RPMI7951 (cell line): ENCODE results near the gene TMEM88. TPM values are rescaled to one million over a fixed set of nuclear protein-coding genes. Genes with fewer than 3 reads are reported as not detected.

ENCODE experiments used
- DNase-seq: peaks from one replicate; pipeline ENCODE4 v3.0.0-alpha.2; 2012; ENCODE audit warnings: low read depth
- total RNA-seq: library from RNA; depleted of rRNA; stranded (reverse); fragments of >200 nt; shearing (Covaris generic); gene quantifications from 2 replicates; pipeline ENCODE4 v1.2.3, GENCODE V29; 2014; rRNA removed

The TMEM88 gene
- total RNA-seq, 1 experiment from 2014 or later = not detected

DNA sequence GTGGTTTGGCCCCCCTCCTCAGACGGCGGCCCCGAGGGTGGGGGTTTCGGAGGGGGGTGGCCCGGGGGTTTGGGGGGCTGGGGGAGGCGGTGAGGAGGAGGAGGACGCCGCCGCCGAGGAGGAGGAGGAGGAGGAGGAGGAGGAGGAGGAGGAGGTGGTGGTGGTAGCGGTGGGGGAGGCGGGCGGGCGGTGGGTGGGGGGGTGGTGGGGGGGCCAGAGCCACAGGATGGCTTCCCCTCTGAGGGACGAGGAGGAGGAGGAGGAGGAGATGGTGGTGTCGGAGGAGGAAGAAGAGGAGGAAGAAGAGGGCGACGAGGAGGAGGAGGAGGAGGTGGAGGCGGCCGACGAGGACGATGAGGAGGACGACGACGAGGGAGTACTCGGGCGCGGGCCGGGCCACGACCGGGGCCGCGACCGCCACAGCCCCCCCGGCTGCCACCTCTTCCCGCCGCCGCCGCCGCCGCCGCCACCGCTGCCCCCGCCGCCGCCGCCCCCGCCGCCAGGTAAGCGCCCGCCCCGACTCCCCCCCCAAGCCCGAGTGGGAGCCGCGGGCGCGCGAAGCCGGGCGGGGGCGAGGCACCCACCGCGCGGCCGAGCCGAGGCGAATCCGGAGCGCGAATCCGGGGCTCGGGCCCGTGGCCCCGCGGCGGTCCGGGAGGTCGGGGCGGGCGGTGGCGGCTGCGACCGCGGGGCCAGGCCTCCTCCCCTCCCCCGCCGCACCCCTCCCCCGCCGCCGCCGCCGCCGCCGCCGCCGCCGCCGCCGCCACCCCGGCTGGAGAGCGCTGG, 29.9 kb downstream of the TMEM88 start:
- no peak for DNase-seq

DNA sequence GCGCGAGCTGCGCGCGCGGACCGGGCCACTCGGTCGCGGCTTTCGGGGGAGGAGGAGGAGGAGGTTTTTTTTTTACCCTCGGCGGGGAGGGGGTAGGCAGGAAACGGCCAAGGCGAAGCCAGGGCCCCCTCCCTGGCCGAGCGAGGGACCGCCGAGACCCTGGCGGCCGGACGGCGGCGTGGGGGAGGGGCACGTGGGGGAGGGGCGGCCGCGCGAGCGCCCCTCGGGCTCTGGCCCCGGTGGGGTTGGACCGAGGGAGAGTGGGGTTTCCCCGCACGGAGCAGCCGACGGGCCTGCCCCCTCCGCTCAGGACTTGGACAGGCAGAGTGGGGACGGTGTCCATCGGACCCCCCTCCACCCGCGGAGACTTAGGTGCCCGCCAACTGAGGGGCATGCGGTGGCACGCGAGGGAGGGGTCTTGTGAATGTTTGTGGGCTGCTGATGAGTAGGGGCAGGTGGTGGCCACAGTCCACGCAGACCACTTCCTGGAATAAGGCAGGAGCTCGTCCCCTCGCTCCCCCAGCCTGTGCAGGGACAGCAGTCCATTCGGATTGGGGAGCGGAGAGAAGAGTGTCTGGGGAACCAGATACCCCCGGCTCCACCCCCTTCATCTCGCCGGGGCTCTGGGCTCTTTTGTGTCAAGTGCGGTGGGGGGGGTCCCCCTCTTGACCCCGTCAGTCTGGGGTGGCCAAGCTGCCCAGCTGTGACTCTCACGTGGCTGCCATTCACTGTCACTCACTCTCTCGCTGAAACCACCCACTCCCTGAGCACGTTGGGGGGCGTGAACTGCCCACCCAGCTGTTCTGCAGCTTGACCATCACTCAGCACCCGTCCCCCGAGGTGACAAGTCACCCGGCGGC, 30.7 kb downstream of the TMEM88 start:
- DNase-seq = peak; percentile 57

DNA sequence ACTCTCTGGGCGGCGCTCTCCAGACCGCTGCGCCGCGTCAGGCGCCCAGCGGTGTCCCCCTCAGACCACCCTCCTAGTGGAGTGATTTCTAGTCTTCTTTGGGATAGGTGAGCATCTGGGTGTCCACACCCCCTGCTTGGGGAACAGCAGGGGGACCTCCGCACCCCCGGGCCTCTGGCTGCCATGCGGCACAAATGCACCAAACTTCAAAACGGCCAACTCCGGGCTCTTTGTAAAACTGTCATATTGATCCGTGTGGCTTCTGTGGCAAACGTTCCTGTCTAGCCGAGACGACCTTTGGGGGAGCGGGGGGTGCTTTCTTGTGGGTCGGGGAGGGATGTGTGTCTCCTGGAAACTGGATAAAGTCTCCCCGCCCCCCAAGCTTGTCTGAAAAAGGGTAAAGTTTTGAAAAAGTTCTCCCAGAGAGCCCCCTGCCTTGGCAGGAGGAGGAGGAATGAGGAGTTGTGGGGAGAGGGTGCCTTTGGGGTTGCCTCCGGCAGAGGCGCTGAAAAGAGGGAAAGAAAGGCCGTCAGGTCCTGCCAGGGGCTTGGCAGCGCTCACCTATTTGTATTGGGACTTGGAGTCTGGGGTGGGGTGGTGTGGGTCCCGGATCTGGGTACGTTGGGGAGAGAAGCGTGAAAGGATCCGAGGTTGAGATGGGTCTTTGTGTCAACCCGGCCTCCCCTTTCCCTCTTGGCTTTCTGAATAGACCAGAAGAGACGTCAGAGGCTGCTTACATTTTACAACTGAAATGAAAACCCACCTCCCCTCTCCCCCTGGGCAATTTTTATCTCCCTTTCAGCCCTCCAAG, 31.6 kb downstream of the TMEM88 start:
- DNase-seq = peak; percentile 11

DNA sequence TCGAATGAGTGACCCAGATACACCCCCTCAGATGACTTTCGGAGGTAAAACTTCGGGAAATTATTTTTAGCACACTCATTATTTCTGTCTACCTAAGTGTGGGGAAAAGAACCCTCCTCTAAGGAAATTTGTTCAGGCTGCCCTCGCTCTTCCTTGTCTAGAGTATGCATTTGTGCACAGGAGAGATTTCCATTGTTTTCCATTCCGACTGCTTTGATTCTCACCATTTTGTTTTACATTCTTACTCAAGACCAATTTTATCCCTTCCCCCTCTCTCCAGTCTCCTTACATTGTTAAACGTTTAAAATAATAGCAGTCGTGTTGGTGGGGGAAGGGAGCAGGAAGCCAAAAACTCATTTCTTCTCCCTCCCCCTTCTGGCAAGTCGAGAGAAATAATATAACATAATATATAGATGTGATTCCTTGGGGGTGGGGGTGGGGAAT, 32.2 kb downstream of the TMEM88 start:
- DNase-seq = no peak

DNA sequence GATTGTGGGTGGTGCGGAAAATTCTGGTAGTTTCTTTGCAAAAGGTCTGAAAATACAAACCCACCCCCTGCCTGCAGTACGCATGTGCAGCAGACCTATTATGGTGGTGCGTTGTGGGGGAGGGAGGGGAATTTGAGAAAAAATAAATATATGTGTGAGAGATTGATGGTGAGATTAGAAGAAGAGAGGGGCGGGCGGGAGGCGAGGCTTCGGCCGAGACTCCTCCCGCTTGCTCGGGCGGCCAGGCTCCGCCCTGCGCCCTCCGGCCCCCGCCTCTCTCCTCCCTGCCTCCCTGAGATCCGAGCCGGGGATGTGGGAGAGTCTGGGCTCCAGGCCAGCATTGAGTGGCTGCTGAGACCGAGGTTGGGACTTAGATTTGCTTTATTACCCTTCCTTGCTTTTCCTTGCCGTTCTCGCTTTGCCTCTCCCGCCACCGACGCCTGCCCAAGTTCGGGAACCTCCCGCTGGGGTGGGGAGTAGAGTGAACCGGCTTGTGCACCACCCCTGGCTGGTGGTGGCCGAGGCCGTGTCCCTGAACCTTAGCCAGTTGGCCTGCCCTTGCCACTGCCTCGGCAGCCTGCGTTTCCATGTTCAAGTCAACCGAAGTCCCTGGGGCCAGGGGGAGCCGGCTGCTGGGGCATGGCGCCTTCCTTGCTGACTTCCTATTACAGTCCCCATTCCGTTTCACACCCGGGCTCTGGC, 32.8 kb downstream of the TMEM88 start:
- peak; percentile 94 for DNase-seq

DNA sequence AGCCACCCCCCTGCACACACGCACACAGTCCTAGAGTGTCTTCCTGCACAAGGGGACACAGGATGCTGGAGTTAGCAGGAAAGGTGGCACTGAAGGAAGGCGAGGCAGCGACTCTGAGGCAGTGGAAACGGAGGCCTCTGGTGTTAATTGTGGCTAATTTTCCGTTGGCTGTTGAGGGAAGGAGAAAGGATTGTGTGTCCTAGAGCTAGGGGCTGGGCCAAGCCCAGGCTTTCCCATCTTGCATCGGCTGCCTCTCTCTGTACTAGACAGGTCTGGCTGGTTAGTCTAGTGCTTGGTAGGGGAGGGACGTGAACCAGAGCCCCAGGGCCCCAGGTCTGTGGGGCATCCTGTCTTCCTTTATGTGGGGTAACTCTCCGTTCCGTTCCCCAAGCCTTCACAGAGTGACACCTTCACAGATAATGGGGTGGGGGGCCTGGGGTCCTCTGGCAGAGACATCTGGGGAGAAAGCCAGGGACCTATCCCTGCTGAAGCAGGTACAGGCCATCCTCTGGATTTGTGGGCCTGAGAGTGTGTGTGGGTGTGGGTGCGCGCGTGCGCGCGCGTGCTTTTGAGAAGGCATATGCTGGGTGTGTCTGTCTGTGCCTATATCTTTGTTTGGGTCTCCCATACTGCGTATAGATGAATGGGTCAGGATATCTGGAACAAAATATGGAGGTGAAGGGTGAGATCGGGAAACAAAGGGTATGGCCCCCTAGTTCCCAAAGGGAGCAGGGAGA, 33.5 kb downstream of the TMEM88 start, which contains the start of gene CHD3:
Gene CHD3, plus strand, starts transcription at position 606 of the 737 bp plus-strand sequence. CDS start 212 bp downstream, outside the sequence.
- DNase-seq = peak; percentile 9

DNA sequence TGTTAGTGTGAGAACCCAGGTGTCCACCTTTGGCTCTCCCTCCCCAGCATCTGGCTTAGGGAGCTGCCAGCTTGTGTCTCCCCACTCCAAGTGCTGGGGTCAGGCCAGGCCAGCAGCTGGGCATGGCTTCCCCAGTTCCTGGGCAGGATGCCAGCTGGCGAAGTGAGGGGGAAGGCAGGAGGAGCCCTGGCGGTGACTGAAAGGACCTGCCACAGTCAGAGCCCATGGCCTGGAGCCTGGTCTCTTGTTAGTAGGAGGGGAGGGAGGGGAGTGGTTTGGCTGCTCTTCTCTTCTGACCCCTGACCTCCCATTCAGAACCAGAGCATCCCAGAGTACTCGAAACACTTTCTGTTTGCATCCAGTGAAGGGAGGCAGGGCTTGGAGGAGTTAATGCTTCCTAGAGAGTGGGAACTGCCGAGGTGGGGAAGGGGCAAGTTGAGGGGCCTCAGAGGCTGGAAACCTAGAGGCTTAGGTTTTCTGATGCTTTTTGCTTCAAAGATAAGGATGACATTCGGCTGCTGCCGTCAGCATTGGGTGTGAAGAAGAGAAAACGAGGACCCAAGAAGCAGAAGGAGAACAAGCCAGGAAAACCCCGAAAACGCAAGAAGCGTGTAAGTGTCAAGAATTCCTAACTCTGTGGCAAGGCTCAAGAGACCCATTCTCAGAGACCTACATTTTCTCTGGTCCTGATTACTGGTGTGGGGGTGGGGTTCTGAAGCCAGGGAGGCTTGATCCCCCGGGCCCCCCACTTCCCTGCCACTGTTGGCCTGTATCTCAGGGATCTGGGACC, 34.5 kb downstream of the TMEM88 start:
- DNase-seq = peak; percentile 97

DNA sequence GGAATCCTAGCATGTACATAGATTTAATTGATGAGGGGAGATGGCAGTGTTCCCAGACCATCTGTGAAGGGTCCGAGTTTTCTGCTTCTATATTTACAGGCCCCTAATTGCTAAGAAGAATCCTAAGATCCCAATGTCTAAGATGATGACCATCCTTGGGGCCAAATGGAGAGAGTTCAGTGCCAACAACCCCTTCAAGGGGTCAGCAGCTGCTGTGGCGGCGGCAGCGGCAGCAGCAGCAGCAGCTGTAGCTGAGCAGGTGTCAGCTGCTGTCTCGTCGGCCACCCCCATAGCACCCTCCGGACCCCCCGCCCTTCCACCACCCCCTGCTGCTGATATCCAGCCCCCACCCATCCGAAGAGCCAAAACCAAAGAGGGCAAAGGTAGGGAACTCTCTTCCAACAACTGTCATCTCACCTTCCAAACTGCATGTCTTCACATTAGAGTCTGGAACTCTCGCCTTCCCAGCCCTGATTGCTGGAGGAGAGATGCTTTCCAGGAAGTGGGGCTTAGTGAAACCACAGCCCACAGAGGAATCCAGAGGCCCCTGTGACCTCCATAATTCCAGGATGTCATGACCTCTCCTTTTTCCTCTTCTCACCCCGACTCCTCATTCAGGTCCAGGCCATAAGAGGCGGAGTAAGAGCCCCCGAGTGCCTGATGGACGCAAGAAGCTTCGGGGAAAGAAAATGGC, 38.5 kb downstream of the TMEM88 start:
- no peak for DNase-seq

DNA sequence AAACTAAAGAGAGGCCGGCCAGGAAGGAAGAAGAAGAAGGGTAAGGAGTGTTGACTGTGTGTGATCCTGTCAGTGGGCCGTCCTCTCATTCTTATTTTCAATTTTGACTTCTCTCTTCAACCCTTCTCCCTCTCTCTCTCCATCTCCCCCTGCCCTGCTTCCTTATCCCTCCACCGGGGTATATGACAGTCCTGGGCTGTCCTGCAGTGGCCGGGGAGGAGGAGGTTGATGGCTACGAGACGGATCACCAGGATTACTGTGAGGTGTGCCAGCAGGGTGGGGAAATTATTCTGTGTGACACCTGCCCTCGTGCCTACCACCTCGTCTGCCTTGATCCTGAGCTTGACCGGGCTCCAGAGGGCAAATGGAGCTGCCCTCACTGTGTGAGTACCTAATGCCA, 39.4 kb downstream of the TMEM88 start:
- DNase-seq = no peak

DNA sequence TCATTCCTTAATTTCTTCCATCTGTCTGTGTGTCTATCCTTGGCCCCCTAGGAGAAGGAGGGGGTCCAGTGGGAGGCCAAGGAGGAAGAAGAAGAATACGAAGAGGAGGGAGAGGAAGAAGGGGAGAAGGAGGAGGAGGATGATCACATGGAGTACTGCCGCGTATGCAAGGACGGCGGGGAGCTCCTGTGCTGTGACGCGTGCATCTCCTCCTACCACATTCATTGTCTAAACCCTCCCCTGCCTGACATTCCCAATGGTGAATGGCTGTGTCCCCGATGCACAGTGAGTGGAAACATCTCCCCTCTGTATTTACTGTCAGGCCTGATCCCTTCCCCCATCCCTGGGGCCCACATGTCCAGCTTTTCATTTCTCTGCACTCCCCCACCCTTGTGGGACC, 40.0 kb downstream of the TMEM88 start:
- no peak for DNase-seq

DNA sequence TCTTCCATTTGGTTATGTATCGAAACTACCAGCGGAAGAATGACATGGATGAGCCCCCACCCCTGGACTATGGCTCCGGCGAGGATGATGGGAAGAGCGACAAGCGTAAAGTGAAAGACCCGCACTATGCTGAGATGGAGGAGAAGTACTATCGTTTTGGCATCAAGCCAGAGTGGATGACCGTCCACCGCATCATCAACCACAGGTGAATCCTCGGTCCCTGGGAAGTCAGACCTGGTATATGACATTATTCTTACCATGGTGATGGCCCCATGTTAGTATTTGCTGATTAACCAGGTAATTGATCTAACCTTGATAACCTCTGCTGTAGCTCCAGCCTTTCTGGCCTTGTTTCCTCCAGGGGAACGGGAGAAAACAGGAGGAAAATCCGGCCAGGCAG, 42.2 kb downstream of the TMEM88 start:
- no peak for DNase-seq

DNA sequence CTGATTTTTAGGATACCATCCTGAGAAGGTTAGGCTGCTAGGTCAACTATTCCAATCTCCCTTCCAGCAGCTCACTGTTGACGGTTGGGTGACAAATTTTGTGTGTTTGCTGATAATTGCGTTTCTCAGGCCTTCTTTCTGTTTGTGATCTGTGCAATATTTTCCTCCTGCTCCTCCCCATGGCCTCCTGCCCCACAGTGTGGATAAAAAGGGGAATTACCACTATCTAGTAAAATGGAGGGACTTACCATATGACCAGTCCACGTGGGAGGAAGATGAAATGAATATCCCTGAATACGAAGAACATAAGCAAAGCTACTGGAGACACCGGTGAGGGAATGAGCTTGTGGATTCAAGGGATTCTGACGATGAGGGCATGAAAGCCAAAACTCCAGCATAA, 42.9 kb downstream of the TMEM88 start:
- DNase-seq = peak; percentile 61

DNA sequence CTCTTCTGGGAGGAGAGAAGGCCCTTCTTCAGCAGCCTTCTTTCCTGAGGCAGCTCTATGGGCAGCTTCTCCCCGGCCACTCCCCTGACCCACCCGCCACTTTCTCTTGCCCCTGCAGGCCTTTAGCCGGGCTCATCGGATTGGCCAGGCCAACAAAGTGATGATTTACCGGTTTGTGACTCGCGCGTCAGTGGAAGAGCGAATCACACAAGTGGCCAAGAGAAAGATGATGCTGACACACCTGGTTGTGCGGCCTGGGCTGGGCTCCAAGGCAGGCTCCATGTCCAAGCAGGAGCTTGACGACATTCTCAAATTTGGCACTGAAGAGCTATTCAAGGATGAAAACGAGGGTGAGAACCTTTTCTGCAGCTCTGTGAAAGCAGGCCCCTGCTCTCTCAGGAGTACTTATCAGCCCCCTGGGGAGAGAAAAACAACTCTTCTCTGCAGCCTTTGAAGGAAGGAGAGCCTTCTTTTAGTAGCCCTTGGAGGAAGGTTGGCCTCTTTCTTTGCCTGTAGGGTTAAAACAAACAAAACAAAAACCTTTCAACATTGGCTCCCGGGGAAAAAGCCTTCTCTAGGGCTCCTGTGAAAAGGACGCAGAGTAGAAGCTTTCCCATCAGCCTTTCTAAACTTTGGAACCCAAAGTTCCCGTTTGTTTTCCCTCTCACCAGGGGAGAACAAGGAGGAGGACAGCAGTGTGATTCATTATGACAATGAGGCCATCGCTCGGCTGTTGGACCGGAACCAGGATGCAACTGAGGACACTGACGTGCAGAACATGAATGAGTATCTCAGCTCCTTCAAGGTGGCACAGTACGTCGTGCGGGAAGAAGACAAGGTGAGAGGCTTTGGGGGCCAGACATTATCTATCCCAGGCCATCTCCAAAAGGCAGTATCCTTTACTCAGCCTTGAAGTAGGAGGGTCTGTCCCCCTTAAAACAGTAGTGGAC, 48.6 kb downstream of the TMEM88 start:
- no peak for DNase-seq

Other genes with a start within 250 kb of the TMEM88 start
- 20.3 and 25.2 TPM in 2 replicates for gene FXR2, start 240.2 kb upstream of the TMEM88 start, total RNA-seq
- 17.4 and 31.2 TPM in 2 replicates for gene SAT2, start 227.2 kb upstream of the TMEM88 start, total RNA-seq
- not detected in 2 replicates for gene SHBG, start 224.9 kb upstream of the TMEM88 start, total RNA-seq
- not detected in 2 replicates for gene ATP1B2, start 204.1 kb upstream of the TMEM88 start, total RNA-seq
- gene TP53, start 167.6 kb upstream of the TMEM88 start, total RNA-seq = 2.5 and 4.1 TPM in 2 replicates
- gene WRAP53, start 166.6 kb upstream of the TMEM88 start, total RNA-seq = 22.5 and 25.7 TPM in 2 replicates
- gene EFNB3, start 149.9 kb upstream of the TMEM88 start, total RNA-seq = 0.84 and 1.3 TPM in 2 replicates
- 1.8 and 3.2 TPM in 2 replicates for gene DNAH2, start 137.3 kb upstream of the TMEM88 start, total RNA-seq
- gene KDM6B, start 20.8 kb upstream of the TMEM88 start, total RNA-seq = 0.20 and 0.48 TPM in 2 replicates
- 94.4 and 110 TPM in 2 replicates for gene NAA38, start 2.5 kb downstream of the TMEM88 start, total RNA-seq
- 5.7 and 6.1 TPM in 2 replicates for gene CYB5D1, start 2.9 kb downstream of the TMEM88 start, total RNA-seq
- 20.3 and 30.8 TPM in 2 replicates for gene CHD3, start 33.7 kb downstream of the TMEM88 start, total RNA-seq
- 2.3 and 7.8 TPM in 2 replicates for gene RNF227, start 61.2 kb downstream of the TMEM88 start, total RNA-seq
- gene KCNAB3, start 74.8 kb downstream of the TMEM88 start, total RNA-seq = 1.1 TPM in 2 replicates
- gene TRAPPC1, start 76.9 kb downstream of the TMEM88 start, total RNA-seq = 39.9 and 54.2 TPM in 2 replicates
- 19.6 and 23.2 TPM in 2 replicates for gene CNTROB, start 77.1 kb downstream of the TMEM88 start, total RNA-seq
- gene GUCY2D, start 147.5 kb downstream of the TMEM88 start, total RNA-seq = not detected in 2 replicates
- not detected in 2 replicates for gene ALOX15B, start 184.0 kb downstream of the TMEM88 start, total RNA-seq
- not detected in 2 replicates for gene ALOX12B, start 232.7 kb downstream of the TMEM88 start, total RNA-seq